ENCODE data around the gene QRFPR.

Gene QRFPR

DNA sequence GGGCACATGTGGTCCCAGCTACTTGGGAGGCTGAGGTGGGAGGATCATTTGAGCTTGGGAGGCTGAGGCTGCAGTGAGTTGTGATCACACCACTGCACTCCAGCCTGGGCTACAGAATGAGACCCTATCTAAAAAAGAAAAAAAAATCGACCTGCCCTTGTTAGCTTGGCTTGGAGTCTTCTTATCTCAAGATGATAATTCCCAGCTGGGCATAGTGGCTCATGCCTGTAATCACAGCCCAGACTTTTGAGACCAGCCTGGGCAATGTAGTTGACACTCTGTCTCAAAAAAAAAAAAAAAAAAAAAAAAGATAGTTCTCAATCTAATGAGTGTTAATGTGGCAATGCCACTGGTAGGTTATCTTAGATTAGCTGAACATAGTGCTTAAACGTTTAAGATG is 41.0 kb downstream of the QRFPR start:
- TF ChIP-seq TSHZ2 (CRISPR knock-in tag; IDR thresholded peaks at IDR 0.05) (no peak), SNAI2 (CRISPR knock-in tag; IDR thresholded peaks at IDR 0.05) (no peak), ZNF8 (CRISPR knock-in tag; IDR thresholded peaks at IDR 0.05) (no peak), TCF4 (CRISPR knock-in tag; IDR thresholded peaks at IDR 0.05; ENCODE audit: borderline replicate concordance) (no peak), ZNF565 (CRISPR knock-in tag; conservative IDR thresholded peaks at IDR 0.05; ENCODE audit: low read depth) (no peak), ZC3H10 (CRISPR knock-in tag; IDR thresholded peaks at IDR 0.05) (no peak), ISL1 (CRISPR knock-in tag; IDR thresholded peaks at IDR 0.05) (no peak), ESRRG (CRISPR knock-in tag; IDR thresholded peaks at IDR 0.05) (no peak), ZFP3 (CRISPR knock-in tag; IDR thresholded peaks at IDR 0.05) (no peak), OSR1 (CRISPR knock-in tag; IDR thresholded peaks at IDR 0.05) (no peak)
- TF ChIP-seq, protein P1, sequence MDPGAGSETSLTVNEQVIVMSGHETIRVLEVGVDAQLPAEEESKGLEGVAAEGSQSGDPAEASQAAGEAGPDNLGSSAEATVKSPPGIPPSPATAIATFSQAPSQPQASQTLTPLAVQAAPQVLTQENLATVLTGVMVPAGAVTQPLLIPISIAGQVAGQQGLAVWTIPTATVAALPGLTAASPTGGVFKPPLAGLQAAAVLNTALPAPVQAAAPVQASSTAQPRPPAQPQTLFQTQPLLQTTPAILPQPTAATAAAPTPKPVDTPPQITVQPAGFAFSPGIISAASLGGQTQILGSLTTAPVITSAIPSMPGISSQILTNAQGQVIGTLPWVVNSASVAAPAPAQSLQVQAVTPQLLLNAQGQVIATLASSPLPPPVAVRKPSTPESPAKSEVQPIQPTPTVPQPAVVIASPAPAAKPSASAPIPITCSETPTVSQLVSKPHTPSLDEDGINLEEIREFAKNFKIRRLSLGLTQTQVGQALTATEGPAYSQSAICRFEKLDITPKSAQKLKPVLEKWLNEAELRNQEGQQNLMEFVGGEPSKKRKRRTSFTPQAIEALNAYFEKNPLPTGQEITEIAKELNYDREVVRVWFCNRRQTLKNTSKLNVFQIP (CRISPR knock-in tag; IDR thresholded peaks at IDR 0.05; ENCODE audit: borderline replicate concordance, low read depth): no peak
- no peak for ATAC-seq

DNA sequence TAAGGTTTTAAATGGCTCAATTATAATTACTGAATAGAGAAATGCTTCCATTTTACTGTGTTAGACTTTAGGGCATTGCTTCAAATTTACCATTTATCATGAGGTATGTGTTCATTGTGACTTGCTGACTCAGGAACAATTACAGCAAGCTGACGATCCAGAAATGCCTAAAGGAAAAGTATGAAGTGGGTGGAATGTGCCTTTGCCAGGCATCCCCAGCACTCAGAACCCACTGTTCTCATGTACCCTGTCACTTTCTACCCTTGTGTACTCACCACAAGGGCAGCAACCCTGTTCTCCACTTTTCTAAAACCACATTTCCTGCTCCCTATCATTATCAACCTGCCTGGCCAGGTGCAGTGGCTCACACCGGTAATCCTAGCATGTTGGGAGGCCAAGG is 41.5 kb downstream of the QRFPR start:
- no peak for TF ChIP-seq PPARA (CRISPR knock-in tag; IDR thresholded peaks at IDR 0.05; ENCODE audit: borderline replicate concordance)
- ATAC-seq: no peak

DNA sequence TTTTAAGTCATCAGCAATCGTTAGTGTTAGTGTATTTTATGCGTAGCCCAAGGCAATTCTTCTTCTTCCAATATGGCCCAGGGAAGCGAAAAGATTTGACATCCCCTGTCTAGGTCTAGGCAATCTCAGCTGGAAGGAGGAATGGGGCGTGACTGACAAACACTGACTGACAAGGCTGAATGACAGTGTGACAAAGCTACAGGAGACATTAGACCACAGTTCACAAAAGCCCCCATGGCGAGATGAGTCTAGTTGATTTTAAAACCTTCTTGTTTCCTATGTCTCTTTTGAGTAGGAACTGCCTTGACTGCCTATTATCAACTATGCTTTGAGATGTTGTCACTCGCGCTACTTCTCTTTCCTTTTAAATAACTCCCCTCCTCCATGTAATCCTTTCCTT is 42.3 kb downstream of the QRFPR start:
- no peak for TF ChIP-seq ARNTL (CRISPR knock-in tag; IDR thresholded peaks at IDR 0.05; ENCODE audit: borderline replicate concordance, low read depth)
- TF ChIP-seq ZFP3 (CRISPR knock-in tag; IDR thresholded peaks at IDR 0.05): no peak
- TF ChIP-seq OSR1 (CRISPR knock-in tag; IDR thresholded peaks at IDR 0.05): no peak
- TF ChIP-seq ZC3H10 (CRISPR knock-in tag; IDR thresholded peaks at IDR 0.05): no peak
- no peak for TF ChIP-seq TCF4 (CRISPR knock-in tag; IDR thresholded peaks at IDR 0.05; ENCODE audit: borderline replicate concordance)
- TF ChIP-seq SNAI2 (CRISPR knock-in tag; IDR thresholded peaks at IDR 0.05): no peak
- no peak for TF ChIP-seq ISL1 (CRISPR knock-in tag; IDR thresholded peaks at IDR 0.05)
- TF ChIP-seq ZNF8 (CRISPR knock-in tag; IDR thresholded peaks at IDR 0.05): no peak
- no peak for TF ChIP-seq RARB (CRISPR knock-in tag; IDR thresholded peaks at IDR 0.05)
- TF ChIP-seq ZNF70 (CRISPR knock-in tag; IDR thresholded peaks at IDR 0.05): no peak
- no peak for TF ChIP-seq TOX (CRISPR knock-in tag; IDR thresholded peaks at IDR 0.05; ENCODE audit: borderline replicate concordance)
- TF ChIP-seq PPARA (CRISPR knock-in tag; IDR thresholded peaks at IDR 0.05; ENCODE audit: borderline replicate concordance): no peak
- TF ChIP-seq, protein P1 (CRISPR knock-in tag; IDR thresholded peaks at IDR 0.05; ENCODE audit: borderline replicate concordance, low read depth): no peak
- TF ChIP-seq BACH2 (CRISPR knock-in tag; IDR thresholded peaks at IDR 0.05; ENCODE audit: borderline replicate concordance): no peak
- TF ChIP-seq CREB5 (CRISPR knock-in tag; IDR thresholded peaks at IDR 0.05; ENCODE audit: low read depth): no peak
- no peak for TF ChIP-seq TSHZ2 (CRISPR knock-in tag; IDR thresholded peaks at IDR 0.05)
- TF ChIP-seq ZFP30 (CRISPR knock-in tag; IDR thresholded peaks at IDR 0.05): no peak
- ATAC-seq: no peak

Data from SK-N-SH treated with all-trans-retinoic acid at 6 μM for 48 hours (cell line).